SW 1271 (cell line): ENCODE data around the gene NLRP1.

Source experiments
- DNase-seq, 2 experiments: peaks; one replicate each; lab custom pipeline; 2025; lab: John Stamatoyannopoulos, UW

The NLRP1 gene

DNA sequence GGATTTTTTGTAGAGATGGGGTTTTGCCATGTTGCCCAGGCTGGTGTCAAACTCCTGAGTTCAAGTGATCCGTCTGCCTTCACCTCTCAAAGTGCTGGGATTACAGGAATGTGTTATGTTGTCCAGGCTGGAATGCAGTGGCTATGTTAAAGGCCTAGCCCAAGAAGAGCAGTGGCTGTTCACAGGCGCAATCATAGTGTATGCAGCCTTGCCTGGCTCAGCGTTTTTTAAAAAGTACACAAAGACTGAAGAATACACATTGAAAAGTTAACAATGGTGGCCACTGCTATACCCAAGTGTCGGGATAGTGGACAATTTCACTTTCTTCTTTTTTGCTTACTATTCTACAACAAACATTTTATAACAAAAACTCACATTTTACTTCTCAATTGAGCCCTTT is 105.3 kb downstream of the NLRP1 start:
- no peak for DNase-seq

DNA sequence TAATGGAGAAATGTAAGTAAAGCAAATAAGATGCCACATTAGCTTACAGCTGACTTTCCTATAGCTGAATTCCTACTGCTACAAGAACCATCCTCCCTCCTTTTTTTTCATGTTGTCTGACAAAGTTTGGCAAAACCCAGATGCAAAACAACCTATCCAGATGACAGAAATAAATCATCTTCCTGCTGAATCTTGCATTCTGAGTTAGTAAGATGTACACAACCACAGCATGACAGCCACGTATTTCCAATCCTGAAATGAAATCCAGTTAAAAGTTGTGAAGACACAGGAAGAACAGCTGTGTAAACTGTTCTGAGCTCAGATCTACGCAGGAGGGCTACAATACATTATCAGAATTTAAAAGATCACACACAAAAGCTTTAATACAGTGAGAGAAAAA is 110.4 kb downstream of the NLRP1 start:
- DNase-seq = no peak

DNA sequence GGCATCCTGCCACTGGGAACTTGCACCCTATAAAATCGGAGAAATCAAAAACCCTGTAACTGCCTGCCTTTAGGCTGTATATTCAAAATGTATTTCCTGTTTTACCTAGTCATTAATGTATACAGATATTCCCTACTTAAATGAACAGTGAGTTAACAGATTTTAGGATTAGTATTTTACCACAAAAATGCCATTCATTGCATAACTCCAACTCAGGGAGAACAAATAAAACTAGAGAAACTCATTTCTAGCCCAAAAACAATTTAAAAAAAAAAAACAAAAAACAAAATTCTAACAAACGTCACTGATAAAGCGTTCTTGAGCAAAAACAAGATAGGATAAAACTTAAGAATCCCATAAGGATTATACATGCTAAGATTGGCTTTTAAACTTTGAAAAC is 111.8 kb downstream of the NLRP1 start:
- DNase-seq = no peak

DNA sequence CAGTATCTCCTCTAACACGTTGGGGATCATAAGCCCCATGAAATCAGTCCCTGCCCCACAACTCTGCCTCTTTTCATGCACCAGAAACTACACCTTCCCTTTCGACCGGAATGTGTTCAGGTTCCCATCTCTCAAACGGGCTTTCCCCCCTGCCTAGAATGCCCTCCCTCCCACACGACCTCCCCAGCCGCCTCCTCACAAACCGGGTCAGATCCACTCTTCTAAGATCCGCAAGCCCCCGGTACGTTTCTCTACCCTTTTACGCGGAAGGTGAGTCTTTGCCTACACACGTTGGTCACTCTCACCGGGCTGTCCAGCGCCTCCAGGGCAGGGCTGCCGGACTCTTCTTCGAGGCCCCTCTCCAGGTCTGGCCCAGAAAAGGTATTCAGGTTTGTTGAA is 116.2 kb downstream of the NLRP1 start:
- no peak for DNase-seq

DNA sequence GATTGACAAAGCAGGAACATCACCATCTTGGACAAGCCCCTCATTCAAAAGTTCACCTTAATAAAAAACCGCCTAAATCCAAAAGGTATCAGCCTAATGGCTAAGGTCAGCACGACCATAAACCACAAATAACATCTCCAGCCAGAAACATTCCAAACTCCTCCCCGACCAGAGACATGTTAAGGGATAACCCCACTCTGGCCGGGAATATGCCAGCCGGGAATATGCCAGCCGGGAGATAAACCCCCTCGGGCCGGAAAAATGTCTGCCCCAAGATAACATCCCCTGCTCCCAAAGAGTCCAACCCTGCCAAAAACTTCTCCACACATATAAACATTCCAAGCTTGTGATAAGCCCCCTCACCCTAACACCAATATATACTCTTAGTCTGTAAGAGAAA is 116.9 kb downstream of the NLRP1 start:
- no peak for DNase-seq

DNA sequence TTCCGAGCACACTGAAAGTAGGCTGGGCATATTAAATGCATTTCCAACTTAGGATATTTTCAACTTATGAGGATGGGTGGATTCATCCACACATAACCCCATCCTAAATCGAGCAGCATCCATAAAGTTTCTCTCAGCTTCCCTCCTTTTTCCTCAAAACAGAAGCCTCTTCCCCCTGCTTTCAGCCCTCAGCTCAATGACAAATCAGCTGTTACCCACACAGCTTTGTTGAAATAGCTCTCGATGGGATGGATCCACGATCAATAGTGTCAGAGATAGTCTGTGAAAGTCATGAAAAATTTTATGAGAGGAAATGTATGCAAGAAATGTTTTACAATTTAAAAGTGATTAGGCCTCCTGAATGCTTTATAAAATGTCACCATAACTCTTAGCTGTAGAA is 118.0 kb downstream of the NLRP1 start:
- no peak for DNase-seq

DNA sequence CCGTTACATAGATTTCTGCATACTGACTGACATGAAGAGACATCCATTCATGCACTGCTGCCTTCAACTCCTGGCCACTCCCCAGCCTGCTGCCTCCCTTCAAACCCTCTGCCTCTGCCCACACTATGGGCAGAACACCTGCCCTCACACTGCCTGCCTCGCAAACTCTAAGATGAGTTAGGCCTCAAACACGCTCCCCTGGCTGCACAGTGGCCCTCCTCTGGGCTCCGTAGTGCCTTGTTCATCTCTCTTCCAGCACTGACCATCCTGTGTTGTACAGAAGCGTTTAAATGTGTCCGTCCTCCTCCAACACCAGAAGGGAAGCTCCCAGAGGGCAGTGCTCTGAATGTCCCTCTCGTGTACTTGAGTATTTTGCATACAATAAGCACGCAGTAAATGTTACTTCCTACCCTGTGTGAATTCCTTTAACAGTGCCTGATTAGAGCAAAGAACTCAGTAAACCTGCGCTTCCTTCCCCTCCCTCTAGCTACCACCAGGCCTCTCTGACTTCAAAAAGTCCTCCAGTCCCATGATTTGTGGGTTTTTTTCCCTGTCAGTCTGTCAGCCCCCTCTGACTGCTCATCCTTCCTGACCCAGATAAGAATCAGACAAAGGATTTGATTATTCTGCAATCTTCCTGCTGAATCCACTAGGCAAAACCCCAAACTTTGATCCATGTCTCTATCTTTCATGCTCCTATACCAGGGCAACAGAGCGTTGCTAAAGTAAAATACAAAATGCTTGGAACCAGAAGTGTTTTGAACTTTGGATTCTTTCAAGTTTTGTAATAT is 119.4 kb downstream of the NLRP1 start:
- no peak for DNase-seq
